Midbrain (tissue), 1 donor: ENCODE data around the gene TMEM190.
A peak's percentile ranks its signal among the peaks of the same experiment; 100 is the strongest.
"Not testable (repeated sequence)": the region's sequence is repeated elsewhere in the genome, so short reads cannot be mapped to it uniquely, and the experiment has no call there.

Experiments
- DNase-seq: peaks from one replicate; lab custom pipeline; 2025; lab: John Stamatoyannopoulos, UW

The TMEM190 gene

DNA sequence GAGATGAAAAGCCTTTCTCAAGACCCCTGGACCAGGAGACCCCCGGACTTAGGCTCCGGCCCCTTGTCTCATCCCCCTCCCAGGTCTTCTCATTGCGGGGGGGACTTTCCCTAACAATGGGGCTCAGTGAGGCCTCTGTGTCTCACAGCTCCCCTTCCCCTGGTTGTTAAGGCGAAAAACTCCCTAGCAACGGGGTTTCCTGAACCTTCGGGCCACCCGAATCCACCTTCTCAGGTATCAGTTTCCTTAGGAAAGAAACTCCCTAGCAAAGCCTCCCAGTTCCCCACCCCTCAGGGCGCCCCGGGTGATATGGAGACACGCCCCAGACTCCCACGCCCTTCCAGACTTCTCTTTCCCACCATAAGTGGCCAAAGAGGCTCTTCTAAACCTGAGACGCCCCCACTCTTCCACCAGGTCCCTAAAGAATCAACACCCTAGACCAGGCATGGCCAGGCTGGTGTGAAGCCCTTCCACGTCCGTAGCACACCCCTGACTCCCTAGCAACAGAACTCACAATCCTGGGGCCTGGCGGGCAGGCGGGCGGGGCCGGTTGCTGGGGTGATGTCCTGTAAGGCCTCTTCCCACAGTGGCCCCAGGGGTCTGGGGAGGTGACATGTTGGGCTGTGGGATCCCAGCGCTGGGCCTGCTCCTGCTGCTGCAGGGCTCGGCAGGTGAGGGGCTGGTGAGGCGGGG, at the start of gene TMEM190:
Gene TMEM190 (plus strand): TSS at position 586 of the 693 bp plus-strand sequence. CDS start 28 bp downstream, at position 614.
- DNase-seq, result no peak

DNA sequence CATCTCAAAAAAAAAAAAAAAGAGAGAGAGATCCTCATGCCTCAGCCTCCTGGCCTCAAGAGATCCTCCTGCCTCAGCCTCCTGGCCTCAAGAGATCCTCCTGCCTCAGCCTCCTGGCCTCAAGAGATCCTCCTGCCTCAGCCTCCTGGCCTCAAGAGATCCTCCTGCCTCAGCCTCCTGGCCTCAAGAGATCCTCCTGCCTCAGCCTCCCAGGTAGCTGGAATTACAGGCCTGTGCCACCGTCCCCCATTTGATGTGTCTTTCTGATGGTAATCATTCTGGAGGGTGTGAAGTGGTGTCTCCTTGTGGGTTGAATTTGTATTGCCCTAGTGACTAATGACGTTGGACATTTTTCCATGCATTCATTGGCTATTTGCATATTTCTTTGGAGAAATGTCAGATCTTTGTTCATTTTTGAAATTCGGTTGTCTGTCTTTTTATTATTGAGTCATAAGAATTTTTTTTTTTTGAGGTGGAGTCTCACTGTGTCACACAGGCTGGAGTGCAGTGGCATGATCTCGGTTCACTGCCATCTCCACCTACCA, 47.8 kb upstream of the TMEM190 start:
- DNase-seq, result not testable (repeated sequence)

- not testable (repeated sequence) for DNase-seq
Measured at GRCh38 chr19:55329791-55330190, 46.8 kb upstream of the TMEM190 start.

DNA sequence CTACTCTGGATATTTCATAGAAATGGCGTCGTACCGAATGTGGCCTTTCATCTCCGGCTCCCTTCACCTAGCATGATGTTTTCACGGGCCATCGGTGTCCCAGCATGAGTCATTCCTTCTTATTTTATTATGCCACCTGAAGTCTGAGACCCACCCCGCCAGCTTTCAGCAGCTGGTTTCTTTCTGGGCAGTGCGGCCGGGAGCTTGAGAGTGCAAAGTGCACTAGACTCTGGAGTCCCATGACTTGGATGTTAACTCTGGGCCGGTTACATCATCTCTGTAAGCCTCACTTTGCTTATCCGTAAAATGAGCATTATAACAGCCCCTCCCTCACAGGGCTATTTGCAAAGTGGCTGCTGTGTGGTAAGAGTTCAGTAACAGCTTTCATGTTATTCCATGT, 42.8 kb upstream of the TMEM190 start:
- no peak for DNase-seq

- no peak for DNase-seq
Measured at GRCh38 chr19:55336101-55336500, 40.5 kb upstream of the TMEM190 start.

- DNase-seq, result peak; percentile 100
Measured at GRCh38 chr19:55339105-55339888, 37.3 kb upstream of the TMEM190 start, which contains the start of gene KMT5C. Gene KMT5C (plus strand): TSS chr19:55339876. CDS start chr19:55341937, 2,061 bp downstream.

DNA sequence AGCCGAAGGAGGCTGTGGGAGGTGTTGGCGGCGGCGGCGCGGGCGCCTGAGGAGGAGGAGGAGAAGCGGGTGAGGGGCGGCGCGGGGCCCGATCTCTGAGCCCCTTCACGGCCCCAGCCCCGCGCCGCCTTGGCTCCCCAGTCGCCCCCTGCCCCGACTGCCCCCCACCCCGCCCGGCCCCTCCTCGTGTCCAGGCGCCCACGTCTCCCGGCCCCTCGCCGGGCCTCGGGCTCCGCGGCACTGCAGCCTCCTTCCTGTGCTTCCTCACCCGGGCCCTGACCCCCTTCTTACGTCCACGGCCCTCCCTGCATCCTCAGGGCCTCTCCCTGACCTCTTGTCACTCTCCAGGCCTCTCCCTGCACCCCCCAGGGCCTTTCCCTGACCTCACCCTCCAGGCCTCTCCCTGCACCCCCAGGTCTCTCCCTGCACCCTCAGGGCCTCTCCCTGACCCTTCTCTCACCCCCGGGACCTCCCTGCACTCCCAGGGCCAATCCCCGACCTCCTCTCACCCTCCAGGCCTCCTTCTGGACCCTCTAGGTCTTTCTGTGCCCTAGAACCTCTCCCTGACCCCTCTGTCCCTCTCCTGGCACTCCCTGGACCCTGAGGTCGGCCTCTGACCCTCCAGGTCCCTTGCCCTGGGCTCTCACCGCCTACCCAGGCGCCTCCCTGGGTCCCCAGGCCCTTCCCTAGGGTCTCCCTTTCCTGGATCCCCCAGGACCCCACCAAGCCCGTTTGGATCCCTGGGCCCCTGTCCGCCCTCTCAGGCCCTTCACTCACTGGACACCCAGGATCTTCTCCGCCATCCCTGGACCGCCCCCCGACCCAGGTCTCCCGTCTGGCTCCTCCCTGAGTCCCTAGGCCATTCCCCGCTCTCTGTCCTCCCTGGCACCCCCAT, 36.5 kb upstream of the TMEM190 start:
- DNase-seq, result no peak

DNA sequence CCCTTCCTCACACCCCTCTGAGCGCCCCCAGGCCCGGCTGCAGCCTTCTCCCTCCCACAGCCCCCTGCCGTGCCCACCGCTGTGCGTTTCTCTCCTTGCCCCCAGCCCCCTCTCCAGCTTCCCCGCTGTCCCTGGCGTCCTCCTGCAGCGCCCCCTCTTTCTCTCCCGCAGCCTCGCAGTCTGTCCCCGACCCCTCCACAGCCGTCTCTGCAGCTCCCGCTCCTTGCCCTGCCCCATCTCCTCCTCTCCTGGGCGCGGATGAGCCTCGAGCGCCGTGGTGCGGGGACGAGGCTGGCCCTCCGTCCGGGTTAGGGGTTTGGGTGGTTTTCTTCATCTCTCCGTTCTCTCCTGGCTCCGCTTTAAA, 35.9 kb upstream of the TMEM190 start:
- no peak for DNase-seq

- peak; percentile 33 for DNase-seq
Measured at GRCh38 chr19:55341171-55341588, 35.4 kb upstream of the TMEM190 start.

GRCh38 chr19:55341595-55342531, 34.8 kb upstream of the TMEM190 start:
- no peak for DNase-seq

DNA sequence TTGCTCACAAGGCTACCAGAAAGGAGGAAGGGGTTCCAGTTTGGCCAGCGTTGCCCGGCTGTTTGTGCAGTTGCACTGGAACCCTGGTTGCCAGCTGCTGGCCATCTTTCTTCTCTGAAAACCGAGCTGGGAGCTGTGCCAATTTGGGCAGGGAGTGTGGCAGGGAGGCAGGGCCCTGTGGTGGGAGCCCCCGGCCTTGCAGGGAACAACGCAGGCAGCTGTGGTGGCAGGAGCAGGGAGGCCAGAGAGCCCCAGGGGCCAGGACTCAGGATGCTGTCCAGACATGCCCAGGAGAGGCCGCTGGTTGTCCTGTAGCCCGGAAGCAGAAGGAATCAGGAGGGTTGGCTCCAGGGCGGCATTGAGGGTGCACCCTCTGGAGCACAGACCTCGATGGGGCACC, 32.2 kb upstream of the TMEM190 start:
- DNase-seq, result peak; percentile 52

DNA sequence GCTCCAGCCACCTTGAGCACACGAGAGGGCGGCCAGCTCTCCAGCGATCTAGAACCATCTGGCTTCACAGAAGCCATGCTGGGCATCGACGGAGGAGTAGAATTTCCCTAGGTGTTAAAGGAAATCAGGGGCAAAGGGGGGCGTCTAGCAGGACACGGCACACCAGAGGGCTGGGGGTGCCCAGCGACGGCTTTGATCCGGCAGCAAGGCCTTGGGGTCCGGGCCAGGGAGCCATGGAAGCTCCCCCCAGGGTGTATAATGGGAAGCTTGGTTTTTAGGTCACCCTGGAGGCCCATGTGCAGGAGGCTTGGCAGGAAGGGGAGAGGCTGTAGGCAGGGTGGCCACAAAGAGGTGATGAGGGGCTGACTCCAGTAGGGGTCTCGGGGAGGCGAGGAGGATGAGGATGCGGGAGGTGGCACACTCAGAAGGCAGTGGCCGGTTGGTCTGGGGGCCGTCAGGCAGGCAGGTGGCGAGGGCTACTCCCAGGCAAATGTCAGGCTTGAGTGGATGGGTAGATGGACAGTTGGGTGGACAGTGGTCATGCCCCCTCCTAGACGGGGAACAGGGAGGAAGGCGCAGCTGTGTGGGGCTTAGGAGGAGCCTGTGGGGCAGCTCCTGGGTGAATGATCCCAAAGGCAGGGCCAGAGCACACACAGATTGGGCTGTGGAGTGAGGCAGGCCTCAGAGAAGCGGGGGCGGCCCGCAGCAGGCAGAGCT, 31.4 kb upstream of the TMEM190 start:
- no peak for DNase-seq

GRCh38 chr19:55345818-55346724, 30.6 kb upstream of the TMEM190 start:
- no peak for DNase-seq

GRCh38 chr19:55346725-55347441, 29.7 kb upstream of the TMEM190 start:
- no peak for DNase-seq

- no peak for DNase-seq
Measured at GRCh38 chr19:55347442-55348009, 29.1 kb upstream of the TMEM190 start.

DNA sequence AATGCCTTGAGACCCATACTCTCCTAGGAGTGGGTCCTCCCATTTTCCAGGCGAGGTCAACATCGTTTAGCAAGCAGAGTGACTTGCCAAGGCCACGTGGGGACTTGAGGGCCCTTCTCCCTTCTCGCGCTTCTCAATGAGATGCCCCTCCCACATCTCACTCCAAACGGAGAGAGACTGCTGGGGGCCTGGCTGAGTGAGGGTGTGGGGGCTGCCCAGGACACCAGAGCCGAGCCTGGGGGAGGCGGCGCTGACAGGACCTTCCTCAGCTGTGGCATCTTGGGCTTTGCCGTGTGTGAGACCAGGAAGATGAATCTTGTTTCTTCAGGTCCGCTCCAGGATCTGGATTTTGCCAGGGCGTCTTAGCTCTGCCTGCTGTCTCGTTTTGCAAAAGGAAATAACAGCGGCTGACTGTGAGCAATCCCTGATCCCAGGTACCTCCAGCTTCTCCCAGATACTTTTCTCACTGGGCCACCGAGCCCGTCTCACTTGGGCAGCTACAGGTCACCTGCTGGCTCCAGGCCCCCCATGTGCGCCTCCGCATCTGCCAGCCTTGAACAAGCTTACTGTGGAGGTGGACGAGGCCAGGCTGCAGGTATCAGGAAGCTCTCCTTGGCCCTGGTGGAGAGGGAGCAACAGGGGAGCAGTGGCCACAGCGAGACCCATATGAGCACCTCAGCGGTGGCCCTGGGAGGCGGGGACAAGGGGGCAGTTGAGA, 28.1 kb upstream of the TMEM190 start:
- no peak for DNase-seq

DNA sequence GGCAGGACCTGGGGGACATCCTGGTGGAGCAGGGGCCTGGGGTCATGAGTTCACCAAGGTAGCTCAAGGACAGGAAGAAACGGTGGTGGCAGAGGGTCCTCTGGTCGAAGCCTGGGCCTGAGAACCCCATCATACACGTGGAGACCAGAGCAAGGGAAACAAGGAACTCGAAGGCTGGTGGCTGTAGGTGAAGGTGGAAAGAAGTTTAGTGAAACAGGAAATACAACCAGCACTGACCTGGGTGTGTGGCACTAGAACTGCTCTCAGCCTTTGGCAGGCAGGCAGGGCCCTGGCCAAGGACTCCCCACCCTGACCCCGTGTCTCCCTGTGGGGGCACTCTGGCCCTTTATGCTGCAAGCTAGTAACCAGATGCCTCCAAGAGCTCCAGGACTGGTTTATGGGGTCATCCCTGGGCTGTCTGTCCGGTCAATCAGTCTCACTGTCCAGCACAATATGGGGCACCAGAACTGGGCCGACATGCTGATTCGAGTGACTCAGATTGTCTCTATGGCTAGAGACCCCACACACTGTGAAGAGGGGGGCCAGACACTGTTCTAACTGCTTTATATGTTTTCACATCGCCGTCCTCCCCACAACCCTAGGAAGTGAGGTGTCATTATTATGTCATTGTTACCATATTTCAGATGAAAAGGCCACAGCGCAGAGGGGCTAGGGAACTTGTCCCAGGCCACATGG, 25.9 kb upstream of the TMEM190 start:
- DNase-seq, result no peak
